ENCODE results near the gene POMC. TPM values are rescaled to one million over a fixed set of nuclear protein-coding genes. Genes with fewer than 3 reads are reported as not detected.
"Not testable (repeated sequence)": the region's sequence is repeated elsewhere in the genome, so short reads cannot be mapped to it uniquely, and the experiment has no call there.

The POMC gene
- total and polyA plus RNA-seq, 2 of the 8 experiments (the other 6 are each of a cell fraction or from before 2014, with no cell fraction given): 1.7 to 4.7 TPM

- CTCF ChIA-PET (ENCODE audit: partially characterized antibody): interaction anchor here (0.6 to 1.3 kb wide), 5 partner anchors 14 to 319 kb away, joined by 3 to 4 read pairs (median 3); no protein-coding TSS in a partner anchor
Observed at GRCh38 chr2:25140535-25140934, 27.8 kb downstream of the POMC start.

More at GRCh38 chr2:25140535-25140934, 27.8 kb downstream of the POMC start:
- H4K5ac ChIP-seq (ENCODE audit: insufficient read length, low read depth, low read length); H3K4ac ChIP-seq (replicated peaks; ENCODE audit: insufficient read length, low read depth, low read length); FAIRE-seq; H3K27ac ChIP-seq (ENCODE audit: low read depth, low read length); POLR2A ChIA-PET (ENCODE audit: partially characterized antibody); H2BK15ac ChIP-seq (ENCODE audit: low read length); H3K18ac ChIP-seq (ENCODE audit: extremely low read depth, low read length); H2BK5ac ChIP-seq (ENCODE audit: low read depth, low read length); H2BK20ac ChIP-seq (ENCODE audit: low read length); H2BK120ac ChIP-seq (replicated peaks; ENCODE audit: low read depth, low read length); H3K56ac ChIP-seq (replicated peaks; ENCODE audit: insufficient read length, low read depth, low read length); H2AK5ac ChIP-seq (ENCODE audit: low read depth, low read length); H2AFZ ChIP-seq (ENCODE audit: low read length); H3K9me3 ChIP-seq (ENCODE audit: insufficient read depth in 2 of 2, low read depth in 1 of 2, low read length in 1 of 2); H3K4me3 ChIP-seq (ENCODE audit: extremely low read depth in 1 of 4, insufficient read depth in 2 of 4, low read depth in 3 of 4, low read length in 4 of 4); H4K8ac ChIP-seq (ENCODE audit: extremely low read depth, insufficient read depth, low read length); H4K20me1 ChIP-seq (replicated peaks in 1 of 2; ENCODE audit: control insufficient read depth in 1 of 2, insufficient read depth in 2 of 2, low read length in 2 of 2); H3K27me3 ChIP-seq (replicated peaks in 1 of 4; ENCODE audit: control insufficient read depth in 3 of 4, extremely low read depth in 1 of 4, insufficient read depth in 3 of 4, low read length in 3 of 4); H3K23me2 ChIP-seq (ENCODE audit: low read depth, low read length); H3K14ac ChIP-seq (ENCODE audit: insufficient read length); H2BK12ac ChIP-seq (ENCODE audit: low read depth, low read length); H4K91ac ChIP-seq (replicated peaks; ENCODE audit: insufficient read length, low read length); DNase-seq (ENCODE audit: low read depth in 1 of 2, low spot score in 2 of 2); H3K79me1 ChIP-seq (ENCODE audit: low read depth, low read length); H3K79me2 ChIP-seq (ENCODE audit: control insufficient read depth in 1 of 2, insufficient read depth in 2 of 2, low read length in 2 of 2); H3K23ac ChIP-seq (ENCODE audit: insufficient read length); H3K9ac ChIP-seq (replicated peaks in 1 of 4; ENCODE audit: extremely low read depth in 1 of 4, low read depth in 3 of 4, low read length in 3 of 4); H3K36me3 ChIP-seq (ENCODE audit: control insufficient read depth in 2 of 4, insufficient read depth in 4 of 4, low read length in 3 of 4); H3K4me2 ChIP-seq (ENCODE audit: insufficient read depth in 1 of 2, low read depth in 2 of 2, low read length in 2 of 2); H3K4me1 ChIP-seq (replicated peaks in 1 of 4; ENCODE audit: control insufficient read depth in 3 of 4, insufficient read depth in 4 of 4, low read length in 3 of 4): not testable (repeated sequence)
- WGBS, 2 experiments (ENCODE audit: extremely low coverage in 1 of 2, insufficient coverage in 1 of 2, insufficient read length in 1 of 2, insufficient replicate concordance in 2 of 2, low coverage in 1 of 2, low lambda C conversion rate in 2 of 2, missing lambda C conversion rate in 1 of 2): 92% methylated on average over 4 of the region's 4 CpGs; no CpG with 5 or more reads in 1 of the 2 experiments
